HCT116 (cell line): ENCODE data around the gene AAK1.
A peak's percentile ranks its signal among the peaks of the same experiment; 100 is the strongest.

Experiments used
- ATF3 ChIP-seq: IDR thresholded peaks from 2 replicates; pipeline ENCODE4 v1.6.1; 2012
- FOSL1 ChIP-seq: IDR thresholded peaks from 2 replicates; pipeline ENCODE4 v1.6.1; 2012; ENCODE audit warnings: low read depth
- POLR2A ChIP-seq: IDR thresholded peaks from 2 replicates; pipeline ENCODE4 v1.7.0; 2011; ENCODE audit warnings: borderline replicate concordance; ENCODE audit not compliant: insufficient read depth, insufficient read length; ENCODE audit errors: extremely low read depth
- TF ChIP-seq, protein P1 (sequence below), 3 experiments: fragments of 200-600 bp in 1 of 3; sonication (generic) in 1 of 3; IDR thresholded peaks in 2 of 3; conservative IDR thresholded peaks in 1 of 3; 2 replicates each; pipeline ENCODE4 v1.5.1; 2012 to 2017; ENCODE audit warnings: low read depth in 2 of 3, low read length in 2 of 3, antibody characterized with exemption in 1 of 3, borderline replicate concordance in 1 of 3, control low read depth in 1 of 3, mild to moderate bottlenecking in 1 of 3, mixed read lengths in 1 of 3, mixed run types in 1 of 3, moderate library complexity in 1 of 3; ENCODE audit not compliant: insufficient read depth in 1 of 3

GRCh38 chr2:69643602-69644505 lies at the start of gene AAK1:
- TF ChIP-seq, protein P1, sequence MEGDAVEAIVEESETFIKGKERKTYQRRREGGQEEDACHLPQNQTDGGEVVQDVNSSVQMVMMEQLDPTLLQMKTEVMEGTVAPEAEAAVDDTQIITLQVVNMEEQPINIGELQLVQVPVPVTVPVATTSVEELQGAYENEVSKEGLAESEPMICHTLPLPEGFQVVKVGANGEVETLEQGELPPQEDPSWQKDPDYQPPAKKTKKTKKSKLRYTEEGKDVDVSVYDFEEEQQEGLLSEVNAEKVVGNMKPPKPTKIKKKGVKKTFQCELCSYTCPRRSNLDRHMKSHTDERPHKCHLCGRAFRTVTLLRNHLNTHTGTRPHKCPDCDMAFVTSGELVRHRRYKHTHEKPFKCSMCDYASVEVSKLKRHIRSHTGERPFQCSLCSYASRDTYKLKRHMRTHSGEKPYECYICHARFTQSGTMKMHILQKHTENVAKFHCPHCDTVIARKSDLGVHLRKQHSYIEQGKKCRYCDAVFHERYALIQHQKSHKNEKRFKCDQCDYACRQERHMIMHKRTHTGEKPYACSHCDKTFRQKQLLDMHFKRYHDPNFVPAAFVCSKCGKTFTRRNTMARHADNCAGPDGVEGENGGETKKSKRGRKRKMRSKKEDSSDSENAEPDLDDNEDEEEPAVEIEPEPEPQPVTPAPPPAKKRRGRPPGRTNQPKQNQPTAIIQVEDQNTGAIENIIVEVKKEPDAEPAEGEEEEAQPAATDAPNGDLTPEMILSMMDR (IDR thresholded peaks at IDR 0.05 in 2 of 3, conservative IDR thresholded peaks at IDR 0.05 in 1 of 3; ENCODE audit: borderline replicate concordance in 1 of 3, insufficient read depth in 1 of 3, low read depth in 2 of 3, low read length in 2 of 3): 0 out of 6 replicates have a peak, but pooled peaks of 1 of the 3 experiments have one; percentile 6
- peak; percentile 22 for TF ChIP-seq POLR2A
- TF ChIP-seq ATF3: no peak
- no peak for TF ChIP-seq FOSL1
